LNCaP clone FGC (cell line): ENCODE measurements around the gene ZSCAN5A.
A peak's percentile ranks its signal among the peaks of the same experiment; 100 is the strongest.
"Not testable (repeated sequence)": the region's sequence is repeated elsewhere in the genome, so short reads cannot be mapped to it uniquely, and the experiment has no call there.

Source experiments
- DNase-seq: peaks from one replicate; pipeline ENCODE4 v3.0.0-alpha.2; 2011; ENCODE audit warnings: low read depth
- H3K4me3 ChIP-seq: 2 replicates; pipeline ENCODE4 v1.5.1; 2011; ENCODE audit warnings: mild to moderate bottlenecking, low read depth, low read length, control low read depth
- TF ChIP-seq, protein P1 (sequence below): IDR thresholded peaks from 2 replicates; pipeline ENCODE4 v1.5.1; 2012; ENCODE audit warnings: mild to moderate bottlenecking; ENCODE audit not compliant: control insufficient read depth, insufficient read depth; ENCODE audit errors: extremely low read depth

ZSCAN5A gene

GRCh38 chr19:56347163-56347778 lies 32.6 kb upstream of the ZSCAN5A start:
- no peak overlapping the region for H3K4me3 ChIP-seq
- DNase-seq: no peak
- TF ChIP-seq, protein P1, sequence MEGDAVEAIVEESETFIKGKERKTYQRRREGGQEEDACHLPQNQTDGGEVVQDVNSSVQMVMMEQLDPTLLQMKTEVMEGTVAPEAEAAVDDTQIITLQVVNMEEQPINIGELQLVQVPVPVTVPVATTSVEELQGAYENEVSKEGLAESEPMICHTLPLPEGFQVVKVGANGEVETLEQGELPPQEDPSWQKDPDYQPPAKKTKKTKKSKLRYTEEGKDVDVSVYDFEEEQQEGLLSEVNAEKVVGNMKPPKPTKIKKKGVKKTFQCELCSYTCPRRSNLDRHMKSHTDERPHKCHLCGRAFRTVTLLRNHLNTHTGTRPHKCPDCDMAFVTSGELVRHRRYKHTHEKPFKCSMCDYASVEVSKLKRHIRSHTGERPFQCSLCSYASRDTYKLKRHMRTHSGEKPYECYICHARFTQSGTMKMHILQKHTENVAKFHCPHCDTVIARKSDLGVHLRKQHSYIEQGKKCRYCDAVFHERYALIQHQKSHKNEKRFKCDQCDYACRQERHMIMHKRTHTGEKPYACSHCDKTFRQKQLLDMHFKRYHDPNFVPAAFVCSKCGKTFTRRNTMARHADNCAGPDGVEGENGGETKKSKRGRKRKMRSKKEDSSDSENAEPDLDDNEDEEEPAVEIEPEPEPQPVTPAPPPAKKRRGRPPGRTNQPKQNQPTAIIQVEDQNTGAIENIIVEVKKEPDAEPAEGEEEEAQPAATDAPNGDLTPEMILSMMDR: no peak

DNA sequence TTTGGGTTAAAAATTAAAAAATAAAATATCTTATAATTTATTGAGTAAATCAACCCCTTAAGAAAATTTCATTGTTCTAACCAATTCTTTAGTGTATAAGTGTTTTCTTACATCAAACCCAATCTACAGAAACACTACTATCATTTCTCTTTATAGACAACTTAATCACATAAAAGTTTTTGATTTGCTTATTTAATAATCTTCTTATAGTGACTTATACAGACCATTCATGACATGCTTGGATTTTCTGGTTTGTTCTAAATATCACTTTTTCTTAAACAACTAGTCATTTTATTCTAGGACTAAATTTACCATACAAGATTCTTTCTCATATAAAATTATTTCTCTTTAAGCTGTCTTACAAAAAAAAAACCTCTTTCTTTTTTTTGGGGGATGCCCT lies 27.3 kb upstream of the ZSCAN5A start:
- no peak overlapping the region for H3K4me3 ChIP-seq
- DNase-seq: no peak
- TF ChIP-seq, protein P1: no peak

- not testable (repeated sequence) for DNase-seq, H3K4me3 ChIP-seq
These were observed 24.4 kb upstream of the ZSCAN5A start for GRCh38 chr19:56339031-56339430.

DNA sequence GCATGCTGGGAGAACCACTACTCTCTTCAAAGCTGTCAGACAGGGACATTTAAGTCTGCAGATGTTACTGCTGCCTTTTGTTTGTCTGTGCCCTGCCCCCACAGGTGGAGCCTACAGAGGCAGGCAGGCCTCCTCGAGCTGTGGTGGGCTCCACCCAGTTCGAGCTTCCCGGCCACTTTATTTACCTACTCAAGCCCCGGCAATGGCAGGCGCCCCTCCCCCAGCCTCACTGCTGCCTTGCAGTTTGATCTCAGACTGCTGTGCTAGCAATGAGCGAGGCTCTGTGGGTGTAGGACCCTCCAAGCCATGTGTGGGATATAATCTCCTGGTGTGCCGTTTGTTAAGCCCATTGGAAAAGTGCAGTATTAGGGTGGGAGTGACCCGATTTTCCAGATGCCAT lies 22.4 kb upstream of the ZSCAN5A start:
- DNase-seq: not testable (repeated sequence)

DNA sequence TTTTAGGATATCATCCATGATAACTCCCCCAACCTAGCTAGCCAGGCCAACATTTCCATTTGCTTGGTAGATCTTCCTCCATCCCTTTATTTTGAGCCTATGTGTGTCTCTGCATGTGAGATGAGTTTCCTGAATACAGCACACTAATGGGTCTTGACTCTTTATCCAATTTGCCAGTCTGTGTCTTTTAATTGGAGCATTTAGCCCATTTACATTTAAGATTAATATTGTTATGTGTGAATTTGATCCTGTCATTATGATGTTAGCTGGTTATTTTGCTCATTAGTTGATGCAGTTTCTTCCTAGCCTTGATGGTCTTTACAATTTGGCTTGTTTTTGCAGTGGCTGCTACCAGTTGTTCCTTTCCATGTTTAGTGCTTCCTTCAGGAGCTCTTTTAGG lies 20.7 kb upstream of the ZSCAN5A start:
- not testable (repeated sequence) for H3K4me3 ChIP-seq, DNase-seq

More for the DNA sequence above, 22.4 kb upstream of the ZSCAN5A start:
- H3K4me3 ChIP-seq: not testable (repeated sequence)

- TF ChIP-seq, protein P1: peak; percentile 78
- DNase-seq: peak; percentile 67
- H3K4me3 ChIP-seq: no peak overlapping the region
These were observed 18.9 kb upstream of the ZSCAN5A start for GRCh38 chr19:56333506-56333905.

DNA sequence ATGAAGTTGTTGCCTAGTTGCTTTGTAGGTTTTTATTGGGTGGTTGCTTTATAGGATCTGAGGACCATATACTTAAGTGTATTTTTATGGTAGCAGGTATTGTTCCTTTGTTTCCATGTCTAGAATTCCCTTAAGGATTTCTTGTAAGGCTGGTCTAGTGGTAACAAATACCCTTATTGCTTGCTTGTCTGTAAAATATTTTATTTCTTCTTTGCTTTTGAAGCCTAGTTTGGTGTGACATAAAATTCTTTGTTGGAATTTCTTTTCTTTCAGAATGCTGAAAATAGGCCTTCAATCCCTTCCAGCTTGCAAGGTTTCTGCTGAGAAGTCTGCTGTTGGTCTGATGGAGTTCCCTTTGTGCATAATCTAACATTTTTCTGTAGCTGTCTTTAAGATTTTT lies 18.1 kb upstream of the ZSCAN5A start:
- TF ChIP-seq, protein P1: no peak
- DNase-seq: no peak
- no peak overlapping the region for H3K4me3 ChIP-seq

GRCh38 chr19:56324436-56324835 lies 9.8 kb upstream of the ZSCAN5A start:
- TF ChIP-seq, protein P1: no peak
- no peak overlapping the region for H3K4me3 ChIP-seq
- DNase-seq: no peak
